SKM-1 (cell line): ENCODE data around the gene NKIRAS2.

Source experiments
- DNase-seq: peaks from one replicate; lab custom pipeline; 2025; ENCODE audit not compliant: unreplicated experiment; lab: John Stamatoyannopoulos, UW

The NKIRAS2 gene

DNA sequence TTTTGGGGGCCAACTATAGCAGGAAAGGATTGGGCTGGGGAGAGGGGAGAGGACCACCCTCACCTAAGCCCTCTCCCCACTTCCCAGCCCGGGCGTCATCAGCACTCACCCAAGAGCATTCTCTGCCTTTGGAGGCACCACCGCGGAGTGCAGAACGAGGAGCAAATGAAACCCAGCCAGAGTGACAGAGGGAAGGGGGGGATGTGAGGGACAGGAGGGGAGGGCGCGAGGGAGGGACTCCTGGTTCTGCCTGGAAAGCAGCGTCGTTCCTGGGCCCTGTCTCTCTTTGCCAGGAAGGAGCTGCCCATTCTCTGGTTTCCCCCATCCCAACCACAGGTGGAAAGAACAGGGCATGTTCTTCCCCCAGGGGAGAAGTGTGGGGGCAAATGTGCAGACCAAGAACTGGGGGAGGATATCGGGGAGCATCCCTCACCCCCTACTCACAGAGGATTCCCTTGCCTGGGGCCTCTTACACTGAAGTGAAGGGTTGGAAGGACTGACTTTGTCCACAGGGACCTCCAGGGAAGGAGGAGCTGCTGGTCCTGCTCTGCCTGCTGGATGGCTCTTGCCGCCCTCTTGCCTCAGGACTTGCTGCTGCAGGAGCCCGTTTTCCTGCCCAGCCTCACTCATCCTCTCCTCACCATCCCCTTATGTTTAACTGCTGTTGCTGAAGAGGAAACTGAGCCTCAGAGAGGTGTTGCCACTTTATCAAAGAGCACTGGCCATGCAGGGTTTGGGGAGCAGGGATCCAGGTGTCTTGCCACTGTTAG lies 34.0 kb downstream of the NKIRAS2 start:
- no peak for DNase-seq

DNA sequence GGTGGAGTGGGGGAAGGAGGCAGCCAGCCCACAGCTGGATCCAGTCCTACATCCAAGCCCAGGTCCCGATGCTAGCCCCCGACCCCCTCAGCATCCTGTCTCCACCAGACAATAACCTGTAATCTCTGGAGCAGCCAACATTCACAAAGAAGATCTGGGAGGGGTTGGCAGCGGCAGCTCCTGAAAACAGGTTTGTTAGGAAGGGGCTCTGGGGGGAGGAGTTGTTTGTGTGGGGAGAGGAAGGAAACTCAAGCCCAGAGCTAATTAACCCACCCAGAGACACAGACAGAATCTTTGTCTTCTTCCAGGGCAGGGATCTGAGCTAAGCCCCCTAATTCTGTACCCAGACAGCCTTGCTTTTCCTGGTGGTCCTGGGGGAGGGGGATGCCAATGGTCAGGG lies 35.1 kb downstream of the NKIRAS2 start:
- no peak for DNase-seq

DNA sequence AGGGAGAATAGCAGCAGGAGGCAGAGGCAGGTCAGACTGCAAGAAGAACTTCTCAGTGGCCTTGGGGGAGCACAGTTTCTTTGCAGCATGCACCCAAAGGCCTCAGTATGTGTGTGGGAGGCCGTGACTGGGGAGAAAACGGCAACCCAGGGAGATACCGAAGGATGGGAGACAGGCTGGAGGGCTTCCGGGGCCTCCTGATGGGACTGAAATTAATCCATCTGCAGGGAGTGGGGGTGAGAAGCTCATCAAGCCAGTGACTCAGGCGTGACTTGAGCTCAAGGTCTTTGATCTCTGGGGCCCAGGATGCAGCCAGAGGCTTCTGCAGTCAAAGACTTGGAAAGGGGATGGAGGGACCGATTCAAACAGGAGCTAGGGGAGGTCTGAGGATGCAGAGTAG lies 35.6 kb downstream of the NKIRAS2 start:
- no peak for DNase-seq

DNA sequence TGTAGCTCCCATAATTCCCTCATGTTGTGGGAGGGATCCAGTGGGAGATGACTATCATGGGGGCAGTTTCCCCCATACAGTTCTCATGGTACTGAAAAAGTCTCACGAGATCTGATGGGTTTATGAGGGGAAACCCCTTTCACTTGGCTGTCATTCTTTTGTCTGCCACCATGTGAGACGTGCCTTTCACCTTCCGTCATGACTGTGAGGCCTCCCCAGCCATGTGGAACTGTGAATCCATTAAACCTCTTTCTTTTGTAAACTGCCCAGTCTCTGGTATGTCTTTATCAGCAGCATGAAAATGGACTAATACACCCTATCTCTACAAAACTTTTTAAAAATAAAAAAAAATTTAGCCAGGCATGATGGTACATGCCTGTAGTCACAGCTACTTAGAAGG lies 36.7 kb downstream of the NKIRAS2 start:
- no peak for DNase-seq

- no peak for DNase-seq
These were observed 38.2 kb downstream of the NKIRAS2 start for GRCh38 chr17:42058063-42058462.

- DNase-seq: no peak
These were observed 39.9 kb downstream of the NKIRAS2 start for GRCh38 chr17:42059815-42060214.

GRCh38 chr17:42060231-42060630 lies 40.3 kb downstream of the NKIRAS2 start:
- no peak for DNase-seq

GRCh38 chr17:42061646-42062487 lies 42.0 kb downstream of the NKIRAS2 start:
- DNase-seq: no peak

GRCh38 chr17:42062681-42063080 lies 42.8 kb downstream of the NKIRAS2 start:
- no peak for DNase-seq

DNA sequence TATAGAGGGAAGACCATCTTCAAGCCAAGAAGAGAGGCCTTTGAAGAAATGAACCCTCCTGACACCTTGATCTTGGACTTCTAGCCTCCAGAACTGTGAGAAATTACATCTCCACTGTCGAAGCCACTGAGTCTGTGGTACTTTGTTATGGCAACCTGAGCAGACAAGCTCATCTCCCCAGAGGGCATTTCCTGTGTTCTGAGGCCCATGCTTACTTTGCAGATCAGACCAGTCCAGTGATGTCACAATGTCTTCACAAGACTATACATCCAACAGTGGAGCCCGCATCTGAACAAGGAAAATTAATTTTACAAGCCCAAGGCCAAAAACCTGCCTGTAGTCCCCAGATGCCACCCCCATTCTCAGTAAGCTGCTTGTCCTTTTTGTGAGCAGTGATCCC lies 45.3 kb downstream of the NKIRAS2 start:
- no peak for DNase-seq

GRCh38 chr17:42067371-42068091 lies 47.6 kb downstream of the NKIRAS2 start:
- DNase-seq: no peak

DNA sequence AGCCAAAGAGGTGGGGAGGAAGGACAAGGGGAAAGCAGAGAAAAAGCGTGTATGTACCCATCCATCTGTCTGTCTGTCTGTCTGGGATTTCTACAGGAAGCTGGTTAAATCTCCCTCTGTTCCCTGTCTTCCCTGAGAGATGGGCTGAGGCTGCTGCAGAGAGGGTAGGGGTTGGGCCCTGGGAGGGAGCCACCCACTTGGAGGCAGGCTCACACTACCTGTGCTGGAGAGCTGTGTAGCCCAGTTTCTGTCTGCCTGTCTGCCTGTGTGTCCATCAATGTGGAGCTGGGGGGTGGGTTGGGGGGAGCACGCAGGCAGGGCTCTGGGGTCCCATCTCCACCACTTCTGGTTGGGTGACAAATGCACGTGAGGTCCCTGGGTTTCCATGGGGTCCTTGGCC lies 49.1 kb downstream of the NKIRAS2 start:
- no peak for DNase-seq

DNA sequence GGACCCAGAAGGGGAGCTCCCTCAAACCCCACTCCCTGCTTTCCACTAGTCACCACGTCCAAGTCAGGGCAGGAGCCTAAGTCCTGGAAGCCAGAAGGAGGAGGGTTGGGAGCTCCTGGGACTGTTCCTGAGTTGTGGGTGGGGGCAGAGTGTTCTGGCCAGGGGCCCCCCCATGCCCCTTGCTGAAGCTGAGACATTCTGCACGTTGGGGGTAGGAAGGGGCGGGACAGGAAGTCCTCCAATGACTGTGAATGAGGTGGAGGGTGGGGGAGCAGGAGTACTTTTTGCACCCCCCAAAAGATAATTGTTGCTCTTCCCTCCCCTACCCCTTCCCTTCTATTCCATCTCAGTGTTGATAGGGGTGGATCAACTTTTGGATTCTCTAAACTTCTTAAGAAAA lies 51.9 kb downstream of the NKIRAS2 start:
- no peak for DNase-seq

DNA sequence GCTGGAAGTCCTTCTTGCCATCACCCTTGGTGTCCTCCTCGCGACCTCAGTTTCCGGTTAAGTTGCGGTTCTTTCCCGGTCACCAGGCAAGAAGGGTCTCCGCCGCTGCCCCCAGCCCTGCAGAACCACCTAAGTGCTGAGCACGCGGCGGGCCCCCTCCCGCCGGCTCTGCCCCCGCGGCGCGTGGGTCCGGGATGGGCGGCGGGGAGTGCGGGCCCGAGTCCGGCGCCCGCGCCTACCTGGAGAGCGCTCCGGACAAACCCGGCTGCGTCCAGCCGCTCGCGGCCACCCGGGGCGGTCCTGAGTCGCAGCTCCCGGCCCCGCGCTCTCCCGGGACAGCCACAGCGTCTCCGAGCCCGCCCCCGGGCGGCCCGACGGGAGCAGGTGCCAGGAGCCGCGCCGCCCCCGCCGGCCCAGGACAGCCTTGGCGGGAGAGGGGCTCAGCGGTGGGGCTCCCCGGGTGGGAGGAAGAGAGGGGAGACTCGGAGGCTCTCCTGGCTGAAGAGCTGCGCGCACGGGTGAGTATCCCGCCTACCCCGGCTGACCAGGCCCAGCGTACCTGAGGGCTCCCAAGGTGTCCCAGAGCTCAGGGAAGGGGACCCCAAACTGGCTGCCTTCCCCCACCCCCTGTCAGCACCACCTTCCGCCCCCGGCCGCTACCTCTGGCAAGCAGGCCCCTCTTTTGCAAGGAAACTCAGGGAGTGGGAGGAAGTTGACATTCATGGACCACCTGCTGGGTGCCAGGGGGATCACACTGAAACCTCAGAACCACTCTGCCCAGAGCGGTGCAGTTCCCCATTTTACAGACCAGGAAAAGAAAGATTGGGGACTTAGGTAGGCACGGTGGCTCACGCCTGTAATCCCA lies 52.7 kb downstream of the NKIRAS2 start:
- DNase-seq: no peak
